Measurements from ENCODE around the gene YPEL3.

The YPEL3 gene

DNA sequence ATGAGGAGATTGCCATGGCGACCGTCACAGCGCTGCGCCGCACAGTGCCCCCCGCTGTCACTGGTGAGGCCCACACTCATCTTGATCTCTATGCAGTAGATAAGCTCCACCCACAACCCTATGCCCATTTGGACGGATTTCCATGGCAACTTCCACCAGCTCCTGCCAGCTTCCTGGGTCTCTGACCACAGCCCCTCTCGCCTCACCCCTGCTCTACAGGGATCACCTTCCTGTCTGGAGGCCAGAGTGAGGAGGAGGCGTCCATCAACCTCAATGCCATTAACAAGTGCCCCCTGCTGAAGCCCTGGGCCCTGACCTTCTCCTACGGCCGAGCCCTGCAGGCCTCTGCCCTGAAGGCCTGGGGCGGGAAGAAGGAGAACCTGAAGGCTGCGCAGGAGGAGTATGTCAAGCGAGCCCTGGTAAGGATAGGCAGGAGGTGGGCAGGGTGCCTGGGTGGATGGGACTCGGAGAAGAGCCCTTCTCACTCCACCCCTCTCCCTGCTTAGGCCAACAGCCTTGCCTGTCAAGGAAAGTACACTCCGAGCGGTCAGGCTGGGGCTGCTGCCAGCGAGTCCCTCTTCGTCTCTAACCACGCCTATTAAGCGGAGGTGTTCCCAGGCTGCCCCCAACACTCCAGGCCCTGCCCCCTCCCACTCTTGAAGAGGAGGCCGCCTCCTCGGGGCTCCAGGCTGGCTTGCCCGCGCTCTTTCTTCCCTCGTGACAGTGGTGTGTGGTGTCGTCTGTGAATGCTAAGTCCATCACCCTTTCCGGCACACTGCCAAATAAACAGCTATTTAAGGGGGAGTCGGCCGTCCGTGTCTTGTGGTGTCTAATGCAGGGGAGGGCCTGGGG is 26.2 kb downstream of the YPEL3 start:
- DNase-seq (ENCODE audit: low spot score): peak; percentile 0

- DNase-seq (ENCODE audit: low spot score): no peak
Measured at GRCh38 chr16:30068750-30069610, 27.0 kb downstream of the YPEL3 start.

DNA sequence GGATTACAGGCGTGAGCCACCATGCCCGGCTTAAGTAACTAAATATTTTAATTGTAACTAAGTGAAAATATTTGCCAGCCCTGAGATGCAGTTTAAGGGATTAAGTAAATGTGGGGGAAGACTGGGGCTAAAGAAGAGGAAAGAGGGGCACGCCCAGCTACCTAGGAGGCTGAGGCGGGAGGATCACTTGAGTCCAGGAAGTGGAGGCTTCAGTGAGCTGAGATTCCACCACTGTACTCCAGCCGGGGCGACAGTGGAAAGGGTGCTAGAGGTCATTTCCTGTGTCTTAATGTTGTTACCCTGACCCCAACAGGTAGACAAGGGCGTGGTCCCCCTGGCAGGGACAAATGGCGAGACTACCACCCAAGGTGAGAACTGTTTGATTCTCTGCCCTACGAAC is 27.7 kb downstream of the YPEL3 start:
- no peak for DNase-seq (ENCODE audit: low spot score)

- no peak for DNase-seq (ENCODE audit: low spot score)
Measured at GRCh38 chr16:30067584-30067916, 28.5 kb downstream of the YPEL3 start.

DNA sequence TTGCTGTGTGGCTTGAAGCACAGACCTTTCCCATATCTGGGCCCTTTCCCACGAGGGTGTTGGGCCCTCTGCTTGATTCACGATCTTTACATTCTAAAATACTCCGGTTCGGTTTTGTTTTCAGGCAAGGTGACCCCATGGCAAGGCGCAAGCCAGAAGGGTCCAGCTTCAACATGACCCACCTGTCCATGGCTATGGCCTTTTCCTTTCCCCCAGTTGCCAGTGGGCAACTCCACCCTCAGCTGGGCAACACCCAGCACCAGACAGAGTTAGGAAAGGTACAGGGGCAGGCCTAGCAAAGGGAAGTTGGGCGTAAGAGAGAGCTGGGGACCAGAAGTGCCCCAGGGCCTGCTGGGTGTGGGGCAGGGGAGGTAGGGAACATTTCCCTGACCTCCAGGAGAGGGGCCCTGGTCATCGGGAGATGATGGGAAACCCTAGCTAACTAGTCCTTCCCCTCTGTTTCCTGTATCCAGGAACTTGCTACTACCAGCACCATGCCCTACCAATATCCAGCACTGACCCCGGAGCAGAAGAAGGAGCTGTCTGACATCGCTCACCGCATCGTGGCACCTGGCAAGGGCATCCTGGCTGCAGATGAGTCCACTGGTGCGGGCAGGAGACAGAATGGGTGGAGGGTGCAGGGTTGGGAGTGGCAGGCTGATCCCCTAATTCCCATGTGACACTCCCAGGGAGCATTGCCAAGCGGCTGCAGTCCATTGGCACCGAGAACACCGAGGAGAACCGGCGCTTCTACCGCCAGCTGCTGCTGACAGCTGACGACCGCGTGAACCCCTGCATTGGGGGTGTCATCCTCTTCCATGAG is 29.0 kb downstream of the YPEL3 start:
- no peak for DNase-seq (ENCODE audit: low spot score)

GRCh38 chr16:30065943-30066760 is 29.9 kb downstream of the YPEL3 start:
- no peak for DNase-seq (ENCODE audit: low spot score)

DNA sequence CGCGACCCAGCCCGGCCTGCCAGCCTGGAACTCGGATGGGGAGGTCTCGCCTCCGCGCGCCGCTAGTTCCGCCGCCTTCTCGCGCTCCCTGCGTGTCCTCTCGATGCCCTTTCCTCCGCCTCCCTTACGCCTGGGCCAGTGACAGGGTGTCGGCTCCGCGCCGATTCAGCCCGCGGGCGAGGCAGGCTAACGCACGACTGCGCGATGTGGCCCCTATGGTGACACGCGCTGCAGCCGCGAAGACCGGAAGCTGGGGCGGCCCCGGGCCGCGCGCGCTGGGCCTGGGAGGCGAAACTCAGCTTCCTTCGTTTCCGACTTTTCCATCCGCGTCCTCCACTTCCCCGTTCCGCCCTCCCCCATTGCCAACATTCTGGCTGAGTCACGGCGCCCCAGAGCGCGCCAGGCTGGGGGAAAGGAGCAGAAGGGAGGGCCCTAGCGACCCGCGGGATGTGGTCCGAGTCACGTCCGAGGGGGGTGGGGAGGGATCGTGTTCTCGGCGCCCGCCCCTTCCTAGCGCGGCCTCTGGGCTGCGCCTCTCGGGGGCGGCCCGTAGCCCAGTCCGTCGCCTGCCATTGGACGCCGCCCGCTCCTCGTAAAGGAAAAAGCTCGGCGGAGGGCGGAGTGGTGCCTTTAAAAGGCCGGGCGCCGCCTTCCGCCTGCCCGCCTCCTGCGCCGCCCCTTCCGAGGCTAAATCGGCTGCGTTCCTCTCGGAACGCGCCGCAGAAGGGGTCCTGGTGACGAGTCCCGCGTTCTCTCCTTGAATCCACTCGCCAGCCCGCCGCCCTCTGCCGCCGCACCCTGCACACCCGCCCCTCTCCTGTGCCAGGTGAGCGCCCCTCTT is 30.7 kb downstream of the YPEL3 start, which contains the start of gene ALDOA:
Gene ALDOA, plus strand, starts transcription at position 659 of the 841 bp plus-strand sequence. CDS start 1,138 bp downstream, outside the sequence.
- DNase-seq (ENCODE audit: low spot score): peak; percentile 96

DNA sequence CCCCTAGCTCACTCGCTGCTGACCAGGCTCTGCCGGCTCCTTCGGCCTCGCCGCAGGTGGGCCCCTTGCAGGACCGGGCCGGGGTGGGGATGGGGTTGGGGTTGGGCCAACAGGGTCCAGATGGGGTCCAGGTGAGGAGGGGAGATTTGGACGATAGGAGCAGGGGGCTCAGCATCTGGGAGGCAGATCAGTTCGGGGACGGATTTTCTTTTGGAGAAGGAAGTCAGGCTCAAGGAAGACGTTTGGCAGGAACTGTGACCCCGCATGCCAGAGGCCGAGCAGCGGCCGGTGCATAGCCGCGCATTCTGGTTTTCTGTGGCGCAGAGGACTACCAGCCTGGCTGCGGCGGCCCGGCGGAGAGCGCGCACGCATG is 31.3 kb downstream of the YPEL3 start:
- DNase-seq (ENCODE audit: low spot score): no peak

- DNase-seq (ENCODE audit: low spot score): peak; percentile 86
Measured at GRCh38 chr16:30063893-30064728, 31.9 kb downstream of the YPEL3 start.

DNA sequence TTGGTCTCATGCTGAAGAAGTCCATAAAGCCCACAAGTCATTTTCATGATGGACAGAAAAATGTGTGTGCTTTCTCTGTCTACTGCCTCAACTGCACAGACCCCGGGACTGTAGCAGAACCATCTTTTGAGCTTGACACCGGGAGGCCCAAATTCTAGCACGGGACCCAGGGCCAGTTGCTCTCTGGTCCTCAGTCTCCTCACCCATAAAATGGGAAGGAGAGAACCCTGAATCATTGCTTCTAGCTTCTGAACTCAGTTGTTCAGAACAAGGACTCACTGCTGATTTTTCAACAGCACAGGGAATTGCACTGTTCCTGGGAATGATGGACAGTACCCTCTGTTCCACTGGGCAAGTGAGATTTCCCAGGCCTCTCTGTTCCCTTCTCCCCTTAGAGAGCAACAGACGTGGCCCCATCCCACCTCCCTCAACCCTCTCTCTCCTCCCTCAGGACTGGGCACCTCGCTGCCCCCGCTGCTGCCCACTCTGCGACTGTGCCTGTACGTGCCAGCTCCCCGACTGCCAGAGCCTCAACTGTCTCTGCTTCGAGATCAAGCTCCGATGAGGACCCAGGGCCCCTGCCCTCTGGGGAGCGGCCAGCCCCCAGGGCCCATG is 32.6 kb downstream of the YPEL3 start:
- DNase-seq (ENCODE audit: low spot score): no peak

DNA sequence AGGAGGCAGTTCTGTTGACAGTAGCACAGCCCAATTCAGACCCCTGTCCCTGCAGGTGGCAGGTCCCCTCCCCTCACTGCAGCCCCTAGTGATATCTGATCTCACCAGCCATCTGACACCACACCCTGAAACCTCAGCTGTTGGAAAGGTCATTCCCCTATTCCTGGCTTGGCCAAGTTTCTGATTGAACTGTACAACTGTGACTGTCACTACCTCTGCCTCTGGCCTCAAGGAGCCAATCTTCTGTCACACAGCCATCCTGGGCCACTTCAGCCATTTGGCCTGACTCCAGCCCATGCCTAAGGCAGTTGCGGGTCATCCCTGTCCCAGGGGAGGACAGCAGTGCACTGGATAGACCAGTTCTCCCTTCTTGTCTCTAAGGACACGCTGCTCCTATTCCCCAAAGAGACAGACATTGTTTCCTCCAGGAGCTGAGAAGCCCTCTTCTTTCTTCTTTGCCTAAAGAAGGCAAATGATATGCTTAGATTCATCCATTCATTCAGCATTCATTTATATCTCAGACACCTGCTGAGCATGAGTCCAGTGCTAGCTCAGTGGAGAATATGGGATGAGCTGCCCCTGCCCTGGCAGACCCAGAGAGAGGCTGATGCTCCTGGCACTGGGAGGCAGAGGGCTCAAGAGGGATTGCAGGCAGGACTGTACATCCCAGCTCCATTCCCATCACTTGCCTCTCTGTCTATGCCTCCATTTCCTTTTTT is 35.0 kb downstream of the YPEL3 start:
- DNase-seq (ENCODE audit: low spot score): no peak

DNA sequence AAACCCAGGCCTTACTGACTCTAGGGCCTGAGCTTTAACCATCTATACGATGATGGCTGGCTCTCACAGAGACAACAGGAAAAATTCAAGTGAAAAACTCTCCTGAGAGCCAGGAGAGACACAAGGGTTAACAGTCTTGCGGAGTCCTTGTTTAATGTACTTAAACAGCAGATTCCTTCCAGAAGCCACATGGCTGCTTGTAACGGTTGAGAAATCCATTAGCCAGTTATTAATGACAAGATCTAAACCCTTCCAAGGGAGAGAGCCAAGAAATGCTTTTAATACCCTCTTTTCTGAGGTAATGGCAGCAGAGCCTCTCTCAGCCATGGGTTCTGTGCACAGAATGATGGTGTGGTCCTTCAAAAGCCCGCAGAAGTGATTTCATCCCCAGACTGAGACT is 35.7 kb downstream of the YPEL3 start:
- DNase-seq (ENCODE audit: low spot score): no peak

- DNase-seq (ENCODE audit: low spot score): peak; percentile 60
Measured at GRCh38 chr16:30054959-30055553, 41.0 kb downstream of the YPEL3 start.

DNA sequence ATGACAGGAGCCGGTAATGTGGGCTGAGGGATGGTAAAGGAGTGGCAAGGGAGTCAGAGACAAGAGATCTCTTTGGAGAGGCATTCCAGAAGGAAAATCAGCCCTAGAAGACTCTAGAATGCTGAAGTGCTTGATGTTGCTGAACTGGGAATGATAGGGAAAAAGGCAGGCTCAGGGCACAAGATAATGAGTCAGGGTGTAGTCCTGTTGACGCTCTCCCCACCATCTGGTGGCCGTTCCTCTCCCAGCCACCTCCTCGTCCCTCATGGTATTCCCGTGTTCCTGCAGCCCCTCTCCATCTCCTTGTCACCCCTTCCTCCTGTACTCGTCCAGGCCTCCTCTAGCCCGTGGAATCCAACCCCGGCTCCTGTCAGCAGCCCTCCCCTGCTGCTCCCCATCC is 41.6 kb downstream of the YPEL3 start:
- no peak for DNase-seq (ENCODE audit: low spot score)

DNA sequence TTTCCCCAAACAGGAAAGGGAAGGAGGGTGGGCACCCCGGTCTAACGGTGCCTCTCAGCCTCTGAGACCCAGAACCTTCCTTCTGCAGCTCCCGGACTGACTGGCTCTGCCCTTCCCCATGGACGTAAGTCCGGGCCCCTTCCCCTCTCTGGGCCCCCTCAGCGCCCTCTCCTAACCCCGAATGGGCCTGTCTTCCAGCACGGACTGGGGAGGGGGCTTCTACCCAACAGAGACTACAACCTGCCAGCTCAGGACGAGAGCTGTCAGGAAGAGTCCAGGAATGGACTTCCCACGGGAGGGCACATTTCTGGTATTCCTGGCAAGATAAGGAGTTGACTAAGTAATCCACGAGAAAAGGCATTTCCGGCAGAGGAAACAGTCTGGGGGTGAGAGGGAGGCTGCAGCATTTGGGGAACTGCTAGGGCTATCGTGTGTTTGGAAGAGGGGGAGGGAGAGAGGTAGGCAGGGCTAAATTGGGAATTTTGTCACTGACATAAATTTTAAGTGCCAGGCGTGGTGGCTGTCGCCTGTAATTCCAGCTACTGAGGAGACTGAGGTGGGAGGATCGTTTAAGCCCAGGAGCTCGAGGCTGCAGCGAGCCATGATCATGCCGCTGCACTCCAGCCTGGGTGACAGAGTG is 42.5 kb downstream of the YPEL3 start:
- no peak for DNase-seq (ENCODE audit: low spot score)

- peak; percentile 85 for DNase-seq (ENCODE audit: low spot score)
Measured at GRCh38 chr16:30052671-30053372, 43.2 kb downstream of the YPEL3 start.

GRCh38 chr16:30051518-30051917 is 44.5 kb downstream of the YPEL3 start:
- no peak for DNase-seq (ENCODE audit: low spot score)
